ENCODE measurements around the gene METAP2. TPM values are rescaled to one million over a fixed set of nuclear protein-coding genes. Genes with fewer than 3 reads are reported as not detected.

Gene METAP2
- total RNA-seq, 1 donor from 2014 or later: 79.8 TPM

DNA sequence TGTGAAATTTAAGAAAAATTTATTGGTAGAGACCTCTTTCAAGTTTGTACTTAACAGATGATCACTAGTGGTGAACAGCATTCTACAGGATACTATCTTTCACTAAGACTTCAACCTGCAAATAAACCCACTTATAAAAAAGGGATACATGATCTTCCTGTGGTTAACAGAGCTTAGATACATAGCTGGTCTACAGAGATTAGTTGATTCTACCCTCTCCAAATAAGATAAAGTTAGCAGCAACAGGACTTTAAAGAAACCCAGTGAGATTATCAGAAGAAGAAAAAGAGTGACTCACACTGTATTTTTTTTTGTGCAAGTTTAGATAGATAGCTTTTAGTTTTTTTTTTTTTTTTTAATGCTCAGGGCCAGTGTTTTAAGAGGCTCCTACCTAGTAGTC lies 42.8 kb downstream of the METAP2 start:
- Mint-ChIP-seq H3K4me3 (no peak overlapping the region), H3K36me3 (peaks cover 27% of the 10 kb centered on the region), H3K9me3 (peaks cover 4% of the 10 kb centered on the region), H3K4me1 (ENCODE audit: unreplicated experiment) (peaks cover 9% of the 10 kb centered on the region), H3K27me3 (no peaks in the 10 kb centered on the region), H3K27ac (peak overlapping the region; percentile 42)
- DNase-seq (ENCODE audit: extremely low spot score, unreplicated experiment): no peak
- TF ChIP-seq, protein P1, sequence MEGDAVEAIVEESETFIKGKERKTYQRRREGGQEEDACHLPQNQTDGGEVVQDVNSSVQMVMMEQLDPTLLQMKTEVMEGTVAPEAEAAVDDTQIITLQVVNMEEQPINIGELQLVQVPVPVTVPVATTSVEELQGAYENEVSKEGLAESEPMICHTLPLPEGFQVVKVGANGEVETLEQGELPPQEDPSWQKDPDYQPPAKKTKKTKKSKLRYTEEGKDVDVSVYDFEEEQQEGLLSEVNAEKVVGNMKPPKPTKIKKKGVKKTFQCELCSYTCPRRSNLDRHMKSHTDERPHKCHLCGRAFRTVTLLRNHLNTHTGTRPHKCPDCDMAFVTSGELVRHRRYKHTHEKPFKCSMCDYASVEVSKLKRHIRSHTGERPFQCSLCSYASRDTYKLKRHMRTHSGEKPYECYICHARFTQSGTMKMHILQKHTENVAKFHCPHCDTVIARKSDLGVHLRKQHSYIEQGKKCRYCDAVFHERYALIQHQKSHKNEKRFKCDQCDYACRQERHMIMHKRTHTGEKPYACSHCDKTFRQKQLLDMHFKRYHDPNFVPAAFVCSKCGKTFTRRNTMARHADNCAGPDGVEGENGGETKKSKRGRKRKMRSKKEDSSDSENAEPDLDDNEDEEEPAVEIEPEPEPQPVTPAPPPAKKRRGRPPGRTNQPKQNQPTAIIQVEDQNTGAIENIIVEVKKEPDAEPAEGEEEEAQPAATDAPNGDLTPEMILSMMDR (conservative IDR thresholded peaks at IDR 0.05): no peak

- Mint-ChIP-seq H3K27me3 (no peaks in the 10 kb centered on the region), H3K4me1 (ENCODE audit: unreplicated experiment) (peaks cover 9% of the 10 kb centered on the region), H3K4me3 (no peak overlapping the region), H3K9me3 (peaks cover 4% of the 10 kb centered on the region), H3K36me3 (peaks cover 22% of the 10 kb centered on the region), H3K27ac (peak overlapping the region; percentile 42)
- DNase-seq (ENCODE audit: extremely low spot score, unreplicated experiment): no peak
- TF ChIP-seq, protein P1 (conservative IDR thresholded peaks at IDR 0.05): no peak
These were observed 43.3 kb downstream of the METAP2 start for GRCh38 chr12:95517246-95517645.

DNA sequence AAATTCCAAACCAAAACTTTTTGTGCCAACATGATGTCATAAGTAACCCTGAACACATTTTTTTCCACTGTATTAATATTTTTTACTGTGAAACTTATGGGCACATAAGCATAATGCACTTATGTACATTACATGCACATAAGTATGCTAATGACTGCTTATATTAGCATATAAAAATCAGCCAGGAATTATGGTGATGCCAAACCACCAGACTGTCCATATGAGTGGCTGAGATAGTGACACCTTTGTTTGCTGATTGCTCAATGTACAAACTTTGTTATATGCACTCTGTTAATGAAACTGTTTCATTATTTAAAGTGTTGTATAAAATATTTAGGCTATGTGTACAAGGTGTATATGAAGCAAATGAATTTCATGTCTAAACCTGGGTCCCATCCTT lies 45.0 kb downstream of the METAP2 start:
- Mint-ChIP-seq H3K27me3 (no peaks in the 10 kb centered on the region), H3K4me3 (no peak overlapping the region), H3K9me3 (peaks cover 4% of the 10 kb centered on the region), H3K36me3 (peaks cover 9% of the 10 kb centered on the region), H3K27ac (no peak overlapping the region), H3K4me1 (ENCODE audit: unreplicated experiment) (peaks cover 9% of the 10 kb centered on the region)
- TF ChIP-seq, protein P1 (conservative IDR thresholded peaks at IDR 0.05): no peak
- no peak for DNase-seq (ENCODE audit: extremely low spot score, unreplicated experiment)

- Mint-ChIP-seq H3K36me3 (no peaks in the 10 kb centered on the region), H3K4me3 (no peak overlapping the region), H3K27me3 (no peaks in the 10 kb centered on the region), H3K27ac (no peak overlapping the region), H3K4me1 (ENCODE audit: unreplicated experiment) (peaks cover 9% of the 10 kb centered on the region), H3K9me3 (peaks cover 4% of the 10 kb centered on the region)
- TF ChIP-seq, protein P1 (conservative IDR thresholded peaks at IDR 0.05): no peak
- DNase-seq (ENCODE audit: extremely low spot score, unreplicated experiment): no peak
These were observed 46.9 kb downstream of the METAP2 start for GRCh38 chr12:95520816-95521215.

DNA sequence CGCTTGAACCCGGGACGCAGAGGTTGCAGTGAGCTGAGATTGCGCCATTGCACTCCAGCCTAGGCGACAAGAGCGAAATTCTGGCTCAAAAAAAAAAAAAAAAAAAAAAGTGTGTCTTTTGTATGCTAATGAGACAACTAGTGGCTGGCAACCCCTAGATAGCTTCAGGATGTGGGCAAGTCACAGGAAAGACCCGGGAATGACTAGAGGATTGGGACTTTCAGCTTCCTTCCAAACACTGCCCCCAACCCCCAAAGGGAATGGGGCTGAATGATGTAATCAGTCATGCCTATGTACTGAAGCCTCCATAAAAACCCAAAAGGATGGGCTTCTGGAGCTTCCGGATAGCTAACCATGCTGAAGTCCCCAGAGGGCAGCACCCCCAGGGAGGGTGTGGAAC lies 48.7 kb downstream of the METAP2 start:
- Mint-ChIP-seq H3K9me3 (peaks cover 4% of the 10 kb centered on the region), H3K4me1 (ENCODE audit: unreplicated experiment) (no peaks in the 10 kb centered on the region), H3K27me3 (no peaks in the 10 kb centered on the region), H3K27ac (no peak overlapping the region), H3K36me3 (no peaks in the 10 kb centered on the region), H3K4me3 (no peak overlapping the region)
- DNase-seq (ENCODE audit: extremely low spot score, unreplicated experiment): no peak
- TF ChIP-seq, protein P1 (conservative IDR thresholded peaks at IDR 0.05): no peak

DNA sequence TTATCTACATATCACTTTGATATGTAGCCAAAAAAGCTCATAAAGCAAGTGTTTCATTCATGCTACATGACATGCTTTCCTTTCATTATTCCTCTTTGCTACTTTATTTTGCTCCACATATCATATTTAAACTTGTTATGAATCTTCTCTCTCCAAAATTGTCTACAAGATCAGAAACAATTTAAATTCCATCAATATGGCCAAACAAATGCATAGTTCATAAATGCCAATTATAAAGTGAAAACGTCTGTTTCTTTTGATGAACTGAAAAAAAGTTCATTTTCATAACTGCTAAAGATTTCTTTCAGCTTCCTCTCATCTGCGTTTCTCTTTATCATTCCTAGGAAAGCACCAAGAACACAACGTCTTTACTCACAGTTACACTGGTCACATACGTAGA lies 54.5 kb downstream of the METAP2 start:
- no peak for DNase-seq (ENCODE audit: extremely low spot score, unreplicated experiment)
- TF ChIP-seq, protein P1 (conservative IDR thresholded peaks at IDR 0.05): no peak
- no peaks in the 10 kb centered on the region for H3K27me3 Mint-ChIP-seq
- H3K4me1 Mint-ChIP-seq (ENCODE audit: unreplicated experiment): no peaks in the 10 kb centered on the region
- no peak overlapping the region for H3K4me3 Mint-ChIP-seq
- no peaks in the 10 kb centered on the region for H3K36me3 Mint-ChIP-seq
- H3K9me3 Mint-ChIP-seq: no peaks in the 10 kb centered on the region
- no peak overlapping the region for H3K27ac Mint-ChIP-seq

Measured in type B pancreatic cell (in vitro differentiated cells).